ENCODE measurements around the gene ADRA2B. TPM values are rescaled to one million over a fixed set of nuclear protein-coding genes. Genes with fewer than 3 reads are reported as not detected.

The ADRA2B gene
- total RNA-seq, 2 donors from 2014 or later = under 0.01 to 0.26 TPM

DNA sequence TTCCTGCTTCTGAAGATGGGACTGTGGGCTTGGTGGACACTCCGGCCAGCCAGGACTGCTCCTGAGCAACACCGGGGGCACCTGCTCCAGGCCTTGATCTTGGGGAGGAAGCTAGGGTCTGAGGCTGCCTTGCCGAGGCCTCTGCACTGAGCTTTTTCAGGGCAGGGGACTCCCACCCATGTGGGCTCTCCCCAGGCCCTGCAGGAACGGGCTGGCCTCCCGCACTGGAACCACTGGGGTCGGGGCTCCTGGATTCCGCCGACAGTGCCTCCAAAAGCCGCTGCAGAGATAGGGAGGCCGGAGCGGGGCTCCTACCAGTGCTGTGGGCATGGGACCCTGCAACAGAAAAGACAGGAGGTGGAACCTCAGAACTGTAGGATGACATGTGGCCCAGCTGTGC lies 7.6 kb upstream of the ADRA2B start:
- Histone ChIP-seq H3K36me3 (replicated peaks in 1 of 2; ENCODE audit: insufficient read depth in 1 of 2, low read depth in 2 of 2) (no peaks in the 10 kb centered on the region), H3K27me3 (no peaks in the 10 kb centered on the region), H3K27ac (no peak overlapping the region), H3K4me1 (no peaks in the 10 kb centered on the region), H3K9me3 (no peaks in the 10 kb centered on the region), H3K4me3 (no peak overlapping the region)
- WGBS, 2 donors = 80 to 86% methylated on average over 1 to 11 of the region's 11 CpGs
- TF ChIP-seq, protein P1, sequence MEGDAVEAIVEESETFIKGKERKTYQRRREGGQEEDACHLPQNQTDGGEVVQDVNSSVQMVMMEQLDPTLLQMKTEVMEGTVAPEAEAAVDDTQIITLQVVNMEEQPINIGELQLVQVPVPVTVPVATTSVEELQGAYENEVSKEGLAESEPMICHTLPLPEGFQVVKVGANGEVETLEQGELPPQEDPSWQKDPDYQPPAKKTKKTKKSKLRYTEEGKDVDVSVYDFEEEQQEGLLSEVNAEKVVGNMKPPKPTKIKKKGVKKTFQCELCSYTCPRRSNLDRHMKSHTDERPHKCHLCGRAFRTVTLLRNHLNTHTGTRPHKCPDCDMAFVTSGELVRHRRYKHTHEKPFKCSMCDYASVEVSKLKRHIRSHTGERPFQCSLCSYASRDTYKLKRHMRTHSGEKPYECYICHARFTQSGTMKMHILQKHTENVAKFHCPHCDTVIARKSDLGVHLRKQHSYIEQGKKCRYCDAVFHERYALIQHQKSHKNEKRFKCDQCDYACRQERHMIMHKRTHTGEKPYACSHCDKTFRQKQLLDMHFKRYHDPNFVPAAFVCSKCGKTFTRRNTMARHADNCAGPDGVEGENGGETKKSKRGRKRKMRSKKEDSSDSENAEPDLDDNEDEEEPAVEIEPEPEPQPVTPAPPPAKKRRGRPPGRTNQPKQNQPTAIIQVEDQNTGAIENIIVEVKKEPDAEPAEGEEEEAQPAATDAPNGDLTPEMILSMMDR (IDR thresholded peaks at IDR 0.05) = no peak
- TF ChIP-seq POLR2A (IDR thresholded peaks at IDR 0.05) = no peak
- no peak for ATAC-seq
- intact Hi-C loops (cut with DNase I) = no loop called here
- DNase-seq = no peak

DNA sequence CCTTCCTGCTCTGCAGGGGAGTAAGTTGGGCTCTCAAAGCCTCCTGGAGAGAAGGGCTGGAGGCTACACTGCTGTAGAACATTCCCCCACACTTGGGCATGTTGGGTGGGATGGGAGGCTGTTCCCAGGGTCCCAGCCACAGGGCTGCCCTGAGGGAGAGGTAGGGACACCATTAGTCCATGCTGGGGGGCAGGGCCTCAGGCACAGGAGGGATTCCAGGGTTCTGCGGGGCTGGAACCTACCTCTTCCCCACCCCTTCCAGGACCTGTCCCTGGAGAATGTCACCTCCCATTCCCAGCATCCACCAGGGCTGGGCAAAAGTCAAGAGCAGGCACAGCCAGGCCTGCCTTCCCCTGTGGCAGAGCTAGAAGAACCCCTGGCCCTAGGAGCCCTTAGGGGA lies 6.9 kb upstream of the ADRA2B start:
- Histone ChIP-seq H3K36me3 (replicated peaks in 1 of 2; ENCODE audit: insufficient read depth in 1 of 2, low read depth in 2 of 2) (no peaks in the 10 kb centered on the region), H3K27me3 (no peaks in the 10 kb centered on the region), H3K9me3 (no peaks in the 10 kb centered on the region), H3K4me1 (no peaks in the 10 kb centered on the region), H3K27ac (no peak overlapping the region), H3K4me3 (no peak overlapping the region)
- DNase-seq = no peak
- intact Hi-C loops (cut with DNase I) = no loop called here
- WGBS, 2 donors = 83 to 100% methylated on average over 1 of the region's 1 CpG
- no peak for TF ChIP-seq POLR2A (IDR thresholded peaks at IDR 0.05)
- TF ChIP-seq, protein P1 (IDR thresholded peaks at IDR 0.05) = no peak
- ATAC-seq = no peak

DNA sequence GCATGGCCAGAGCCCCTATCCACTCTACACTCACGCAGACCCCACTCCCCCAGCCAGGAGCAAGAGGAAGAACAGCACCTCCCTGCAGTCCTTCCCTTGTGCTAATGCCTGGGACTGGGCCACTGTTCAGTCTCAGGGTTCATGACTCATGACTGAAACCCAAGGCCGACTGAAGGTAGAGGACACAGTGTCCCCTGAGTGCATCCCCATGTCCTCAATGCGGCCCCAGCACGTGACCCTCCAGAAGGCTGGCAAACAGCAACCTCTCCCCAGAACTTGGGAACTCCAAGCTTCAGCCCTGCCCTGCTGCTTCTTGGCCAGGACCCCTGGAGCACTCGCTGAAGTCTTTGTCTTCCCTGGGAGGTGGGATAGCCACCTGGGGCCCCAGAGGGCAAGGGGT lies 6.0 kb upstream of the ADRA2B start:
- DNase-seq (no peak), ATAC-seq (no peak)
- TF ChIP-seq, protein P1 (IDR thresholded peaks at IDR 0.05) = no peak
- TF ChIP-seq POLR2A (IDR thresholded peaks at IDR 0.05) = no peak
- Histone ChIP-seq H3K27me3 (no peaks in the 10 kb centered on the region), H3K36me3 (replicated peaks in 1 of 2; ENCODE audit: insufficient read depth in 1 of 2, low read depth in 2 of 2) (no peaks in the 10 kb centered on the region), H3K27ac (no peak overlapping the region), H3K4me1 (peaks cover under 1% of the 10 kb centered on the region), H3K9me3 (no peaks in the 10 kb centered on the region), H3K4me3 (no peak overlapping the region)
- 77% methylated on average over 5 of the region's 5 CpGs; no CpG with 5 or more reads in 1 of the 2 donors for WGBS, 2 donors
- intact Hi-C loops (cut with DNase I) = no loop called here

DNA sequence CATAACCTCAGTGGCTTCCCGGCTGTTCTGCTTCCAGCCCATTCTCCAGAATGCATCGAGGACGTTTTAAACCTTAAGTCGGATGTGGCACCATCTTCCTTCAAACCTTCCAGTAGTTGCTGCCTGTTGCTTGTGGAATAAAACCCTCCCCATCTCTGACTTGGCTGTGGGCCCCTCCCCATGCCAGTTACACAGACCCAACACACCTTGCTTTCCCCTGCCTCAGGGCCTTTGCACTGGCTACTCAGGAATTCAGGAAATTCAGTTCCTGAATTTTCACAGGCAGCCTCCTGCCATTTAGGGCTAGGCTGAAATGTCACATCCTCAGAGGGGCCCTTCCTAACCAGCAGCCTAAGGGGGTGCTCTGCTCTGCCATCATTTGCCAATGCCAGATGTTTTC lies 5.0 kb upstream of the ADRA2B start:
- intact Hi-C loops (cut with DNase I) = no loop called here
- Histone ChIP-seq H3K9me3 (no peaks in the 10 kb centered on the region), H3K27ac (no peak overlapping the region), H3K4me3 (no peak overlapping the region), H3K4me1 (peaks cover 6% of the 10 kb centered on the region), H3K36me3 (replicated peaks in 1 of 2; ENCODE audit: insufficient read depth in 1 of 2, low read depth in 2 of 2) (no peaks in the 10 kb centered on the region), H3K27me3 (no peaks in the 10 kb centered on the region)
- DNase-seq (no peak), ATAC-seq (no peak)
- TF ChIP-seq, protein P1 (IDR thresholded peaks at IDR 0.05) = no peak
- no peak for TF ChIP-seq POLR2A (IDR thresholded peaks at IDR 0.05)
- 73 to 85% methylated on average over 4 of the region's 4 CpGs for WGBS, 2 donors

DNA sequence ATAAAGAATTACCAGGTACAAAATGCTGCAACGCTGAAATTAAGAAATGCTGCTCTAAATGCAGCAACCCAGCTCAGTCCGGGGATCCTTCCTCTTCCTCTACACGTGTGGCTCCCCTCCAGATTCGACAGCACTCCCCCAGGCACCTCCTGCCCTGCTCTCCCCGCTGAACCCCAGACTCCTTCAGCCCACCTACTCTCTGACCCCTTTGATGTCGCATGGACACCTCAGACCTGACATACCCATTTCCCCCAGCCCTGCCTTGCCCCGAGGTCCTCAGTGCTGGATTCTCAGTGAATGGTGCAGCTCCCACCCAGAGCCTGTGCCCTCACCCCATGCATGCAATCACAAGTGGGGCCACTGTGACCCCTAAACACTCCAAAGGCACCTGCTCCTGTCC lies 4.6 kb upstream of the ADRA2B start:
- Histone ChIP-seq H3K9me3 (no peaks in the 10 kb centered on the region), H3K4me1 (peaks cover 10% of the 10 kb centered on the region), H3K27me3 (peaks cover 0 to under 1% of the 10 kb centered on the region in 2 donors), H3K36me3 (replicated peaks in 1 of 2; ENCODE audit: insufficient read depth in 1 of 2, low read depth in 2 of 2) (no peaks in the 10 kb centered on the region), H3K4me3 (no peak overlapping the region), H3K27ac (no peak overlapping the region)
- TF ChIP-seq, protein P1 (IDR thresholded peaks at IDR 0.05) = no peak
- TF ChIP-seq POLR2A (IDR thresholded peaks at IDR 0.05) = no peak
- DNase-seq = no peak
- ATAC-seq = no peak
- WGBS, 2 donors = 49 to 50% methylated on average over 7 of the region's 7 CpGs
- intact Hi-C loops (cut with DNase I) = no loop called here

All from body of pancreas (tissue), 4 donors.